OCI-LY7 (cell line): ENCODE data around the gene VWF.

ENCODE experiments used
- CTCF ChIP-seq: fragments of 200-600 bp; sonication (generic); conservative IDR thresholded peaks from 2 replicates; pipeline ENCODE4 v1.5.1; 2014; ENCODE audit warnings: mild to moderate bottlenecking, antibody characterized with exemption, low read length, moderate library complexity, mixed read lengths
- EZH2phosphoT487 ChIP-seq: fragments of 200-600 bp; sonication (generic); IDR thresholded peaks from 2 replicates; pipeline ENCODE4 v1.6.1; 2018; ENCODE audit warnings: low read depth, borderline replicate concordance, mild to moderate bottlenecking, mixed run types, antibody characterized with exemption, low read length, moderate library complexity, mixed read lengths

DNA sequence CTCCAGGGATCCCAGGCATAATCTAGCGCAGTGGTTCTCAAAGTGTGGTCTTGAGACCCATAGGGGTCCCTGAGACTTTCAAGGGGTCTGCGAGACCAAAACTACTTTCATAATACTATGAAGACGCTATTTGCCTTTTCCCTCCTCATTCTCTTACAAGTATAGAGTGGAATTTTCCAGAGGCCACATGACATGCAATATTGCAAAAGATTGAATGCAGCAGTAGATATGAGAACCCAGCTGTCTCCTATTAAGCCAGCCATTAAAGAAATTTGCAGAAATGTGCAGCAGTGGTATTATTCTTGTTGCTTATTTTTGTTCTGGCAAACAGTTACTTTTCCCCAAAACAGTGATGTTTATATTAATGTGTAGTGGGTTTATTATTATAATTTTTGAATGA, 62.8 kb downstream of the VWF start:
- TF ChIP-seq CTCF (no peak), EZH2phosphoT487 (no peak)
